Fibroblast of peridontal ligament (primary cell): ENCODE data around the gene ADCY9.
"Not testable (repeated sequence)": the region's sequence is repeated elsewhere in the genome, so short reads cannot be mapped to it uniquely, and the experiment has no call there.

Source experiments
- DNase-seq: peaks from one replicate; pipeline ENCODE4 v3.0.0-alpha.2; 2010; ENCODE audit errors: extremely low read depth

Gene ADCY9

DNA sequence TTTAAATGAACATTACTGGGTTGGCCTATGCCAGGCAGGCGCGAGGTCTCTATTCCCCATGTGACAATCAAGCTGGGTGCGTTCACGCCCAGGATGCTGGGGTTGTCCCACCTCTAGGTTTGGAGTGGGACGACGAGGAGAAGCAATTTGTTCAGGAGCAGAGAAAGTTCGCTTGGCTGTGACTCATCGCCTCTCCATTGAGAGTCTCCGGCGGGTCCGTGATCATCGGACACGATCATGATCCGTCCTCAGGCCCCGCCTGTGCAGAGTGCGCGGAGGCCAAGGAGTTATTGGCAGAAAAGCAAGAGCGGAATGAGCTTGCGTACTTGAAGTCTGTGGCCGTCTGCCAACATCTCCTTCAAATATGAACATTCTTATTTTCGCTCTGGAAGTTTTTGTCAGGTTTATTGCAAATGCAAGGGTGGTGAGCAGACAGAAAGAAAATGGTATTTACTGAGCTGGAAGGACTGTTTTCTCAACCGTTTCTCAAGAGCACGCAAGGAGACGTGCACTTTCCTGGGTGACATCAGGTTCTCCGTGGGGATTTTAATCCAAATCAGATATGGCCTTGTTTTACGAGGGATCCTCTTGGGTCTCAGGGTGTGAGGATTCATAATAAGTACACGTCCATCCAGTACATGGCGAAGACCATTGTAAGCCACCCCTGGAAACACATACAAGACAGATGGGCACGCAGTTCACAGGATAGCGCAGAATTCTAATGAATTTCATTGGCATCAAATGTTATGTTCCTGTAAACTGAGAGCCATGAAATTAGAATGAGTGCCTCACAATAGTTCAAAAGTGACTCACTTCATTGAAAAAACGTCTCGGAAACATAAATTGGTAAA, 165.7 kb downstream of the ADCY9 start:
- DNase-seq: peak; percentile 99

GRCh38 chr16:3949946-3950342, 166.3 kb downstream of the ADCY9 start:
- no peak for DNase-seq

DNA sequence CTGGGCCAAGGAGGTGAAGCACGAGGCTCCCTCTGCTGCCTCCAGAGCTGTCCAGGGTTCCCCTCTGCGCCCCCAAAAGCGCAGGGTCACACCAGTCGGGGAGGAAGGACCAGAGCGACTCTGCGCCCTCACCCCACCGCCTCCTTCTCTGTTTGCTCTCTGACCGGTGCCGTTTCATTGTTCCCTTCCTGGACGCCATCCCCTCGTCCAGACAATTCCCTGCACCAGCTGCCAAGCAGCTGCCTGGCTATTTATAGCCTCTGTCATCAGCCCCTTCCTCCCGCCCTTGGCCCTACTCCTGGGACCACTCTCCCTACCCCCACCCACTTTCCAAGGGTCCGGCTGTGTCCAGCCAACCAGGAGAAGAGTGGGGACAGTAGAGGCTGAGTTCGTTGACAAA, 167.0 kb downstream of the ADCY9 start:
- DNase-seq: no peak

DNA sequence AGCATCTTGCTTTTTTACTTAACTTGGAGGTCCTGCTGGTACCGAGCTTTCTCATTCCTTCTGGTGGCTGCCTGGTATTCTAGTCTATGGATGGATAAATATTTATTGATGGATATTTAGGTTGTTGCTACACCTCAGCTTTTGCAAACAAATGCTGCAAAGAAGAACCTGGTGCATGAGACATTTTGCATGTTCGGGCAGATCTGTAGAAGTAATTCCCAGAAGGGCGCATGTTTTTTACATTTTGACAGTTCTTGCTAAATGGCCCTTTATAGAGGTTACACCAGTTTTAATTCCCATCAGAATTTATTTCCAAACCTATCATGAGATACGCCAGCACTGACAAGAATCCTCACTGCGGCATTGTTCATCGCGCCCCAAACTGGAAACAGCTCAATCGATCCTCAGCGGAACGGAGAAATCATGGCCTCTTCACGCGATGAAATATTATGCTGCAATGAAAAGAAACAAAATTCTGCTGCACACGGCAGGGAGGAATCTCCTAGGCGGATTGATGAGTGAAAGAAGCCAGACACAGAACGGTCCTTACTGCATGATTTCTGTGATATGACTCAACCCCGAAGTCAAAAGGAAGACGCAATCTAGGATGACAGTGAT, 167.8 kb downstream of the ADCY9 start:
- DNase-seq: no peak

DNA sequence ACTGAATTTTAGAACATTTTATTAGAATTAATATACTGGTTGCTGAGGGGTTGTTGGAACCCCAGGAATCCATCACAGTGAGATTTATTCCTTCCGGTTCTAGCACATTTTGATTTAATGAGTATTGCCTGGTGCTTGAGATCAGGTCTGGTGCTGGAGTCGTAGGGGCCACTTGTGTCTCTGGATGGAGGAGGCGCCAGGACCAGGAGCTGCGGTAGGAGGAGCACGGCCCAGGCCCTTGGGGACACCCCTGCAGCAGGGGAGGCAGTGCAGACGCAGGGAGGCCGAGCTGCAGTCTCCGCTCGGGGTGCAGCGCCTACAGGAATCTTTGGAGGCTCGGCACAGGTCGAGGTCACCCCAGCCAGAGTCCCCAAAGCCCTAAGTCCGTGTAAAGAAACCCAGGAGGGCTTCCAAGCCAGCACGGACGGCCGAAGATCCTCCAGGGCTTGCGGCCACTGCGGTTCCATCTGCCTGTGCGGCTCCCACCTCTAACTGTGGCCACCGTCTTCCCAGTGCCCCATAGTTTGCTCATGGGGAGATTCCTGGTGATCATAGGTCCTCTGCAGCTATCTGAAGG, 169.6 kb downstream of the ADCY9 start:
- no peak for DNase-seq

GRCh38 chr16:3945751-3946603, 170.3 kb downstream of the ADCY9 start:
- DNase-seq: peak; percentile 99

- DNase-seq: not testable (repeated sequence)
These were observed 171.8 kb downstream of the ADCY9 start for GRCh38 chr16:3944457-3944856.

- DNase-seq: not testable (repeated sequence)
These were observed 174.1 kb downstream of the ADCY9 start for GRCh38 chr16:3942146-3942545.

DNA sequence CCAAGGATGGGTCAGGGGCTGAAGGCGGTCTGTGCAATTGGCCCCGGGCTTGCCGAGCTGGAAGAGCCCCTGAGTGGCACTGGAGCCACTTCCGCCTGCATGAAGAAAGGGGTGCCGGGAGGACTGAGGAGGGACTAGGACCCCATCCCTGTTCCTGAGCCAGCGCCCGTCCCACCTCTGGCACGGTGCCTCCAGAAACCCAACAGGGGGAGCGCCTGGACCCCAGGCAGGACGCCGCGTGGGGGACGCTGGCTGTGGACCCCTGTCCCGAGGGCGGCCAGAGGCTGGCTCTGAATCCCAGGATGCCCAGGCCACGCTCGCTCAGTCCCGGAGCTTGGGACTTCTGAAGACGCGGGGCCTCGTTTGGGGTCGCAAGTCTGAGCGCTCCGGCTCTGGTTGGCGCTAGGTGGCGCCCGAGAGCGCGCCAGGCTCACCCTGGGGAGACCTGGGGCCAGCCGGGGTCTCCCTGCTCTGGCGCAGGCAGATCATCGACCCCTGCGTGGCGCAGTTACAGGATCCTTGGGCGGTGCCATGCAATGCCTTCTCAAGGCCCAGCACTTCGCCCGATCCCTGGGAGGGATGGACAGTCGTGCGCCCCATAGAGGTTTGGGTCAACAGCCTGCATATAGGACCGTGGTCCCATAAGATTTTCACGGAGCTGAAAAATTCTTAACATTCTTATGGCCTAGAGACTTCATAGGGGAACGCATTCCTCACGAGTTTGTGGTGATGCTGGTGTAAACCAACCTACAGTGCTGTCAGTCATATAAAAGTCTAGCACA, 177.2 kb downstream of the ADCY9 start:
- DNase-seq: peak; percentile 80

GRCh38 chr16:3938471-3938842, 177.8 kb downstream of the ADCY9 start:
- DNase-seq: no peak

DNA sequence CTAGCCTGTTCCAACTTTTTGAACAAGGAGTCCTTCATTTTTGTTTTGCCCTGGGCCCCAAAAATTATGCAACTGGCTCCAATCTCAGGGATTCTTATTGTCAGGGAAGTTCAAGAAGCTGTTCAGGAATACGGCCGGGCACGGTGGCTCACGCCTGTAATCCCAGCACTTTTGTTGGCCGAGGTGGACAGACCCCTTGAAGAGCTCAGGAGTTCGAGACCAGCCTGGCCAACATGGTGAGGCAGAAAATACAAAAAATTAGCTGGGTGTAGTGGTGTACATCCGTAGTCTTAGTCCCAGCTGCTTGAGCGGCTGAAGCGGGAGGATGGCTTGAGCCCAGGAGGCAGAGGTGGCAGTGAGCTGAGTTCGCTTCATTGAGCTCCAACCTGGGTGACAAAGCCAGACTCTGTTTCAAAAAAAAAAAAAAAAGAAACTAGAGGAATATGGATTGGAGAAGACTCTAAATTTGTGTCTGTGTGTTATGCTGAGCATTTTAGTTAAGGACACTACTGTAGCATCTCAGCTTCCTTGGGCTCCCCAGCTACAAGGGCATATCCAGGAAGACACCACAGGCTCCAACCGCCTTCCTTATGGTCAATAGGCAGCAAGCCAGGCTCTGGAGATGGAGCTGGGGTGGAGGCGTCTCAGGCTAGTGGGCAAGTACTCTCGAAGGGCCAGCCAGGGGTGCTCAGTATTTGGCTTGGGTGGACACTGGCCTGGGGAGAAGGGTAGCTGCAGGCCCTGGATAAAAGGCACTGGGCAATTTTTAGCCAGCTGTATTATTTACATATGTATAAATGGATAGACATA, 179.0 kb downstream of the ADCY9 start:
- DNase-seq: no peak

- DNase-seq: no peak
These were observed 180.3 kb downstream of the ADCY9 start for GRCh38 chr16:3935921-3936320.

- DNase-seq: no peak
These were observed 181.6 kb downstream of the ADCY9 start for GRCh38 chr16:3934491-3935181.

DNA sequence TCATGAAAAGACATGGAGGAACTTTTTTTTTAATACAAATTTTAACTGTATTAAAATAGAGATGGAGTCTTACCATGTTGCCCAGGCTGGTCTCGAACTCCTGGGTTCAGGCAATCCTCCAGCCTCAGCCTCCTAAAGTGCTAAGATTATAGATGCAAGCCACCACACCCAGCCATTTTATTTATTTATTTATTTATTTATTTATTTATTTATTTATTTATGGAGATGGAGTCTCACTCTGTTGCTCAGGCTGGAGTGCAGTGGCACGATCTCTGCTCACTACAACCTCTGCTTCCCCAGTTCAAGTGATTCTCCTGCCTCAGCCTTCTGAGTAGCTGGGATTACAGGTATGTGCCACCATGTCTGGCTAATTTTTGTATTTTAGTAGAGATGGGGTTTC, 189.1 kb downstream of the ADCY9 start:
- not testable (repeated sequence) for DNase-seq

DNA sequence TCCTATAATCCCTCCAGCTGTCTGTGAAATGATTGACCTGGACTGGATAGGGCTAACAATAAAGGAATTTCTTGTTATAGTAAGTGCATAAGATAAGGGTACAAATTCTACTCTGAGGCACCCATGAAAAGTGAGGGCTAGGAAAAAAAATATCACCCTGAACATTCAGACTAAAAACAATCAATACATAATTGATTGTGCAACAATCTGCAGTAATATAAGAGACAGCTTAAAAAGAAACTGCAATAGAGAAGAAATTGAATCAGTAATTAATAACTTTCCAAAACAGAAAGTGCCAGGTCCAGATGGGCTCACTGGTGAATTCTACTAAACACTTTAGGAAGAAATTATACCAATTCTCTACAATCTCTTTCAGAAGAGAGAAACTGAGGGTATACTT, 191.5 kb downstream of the ADCY9 start:
- no peak for DNase-seq

DNA sequence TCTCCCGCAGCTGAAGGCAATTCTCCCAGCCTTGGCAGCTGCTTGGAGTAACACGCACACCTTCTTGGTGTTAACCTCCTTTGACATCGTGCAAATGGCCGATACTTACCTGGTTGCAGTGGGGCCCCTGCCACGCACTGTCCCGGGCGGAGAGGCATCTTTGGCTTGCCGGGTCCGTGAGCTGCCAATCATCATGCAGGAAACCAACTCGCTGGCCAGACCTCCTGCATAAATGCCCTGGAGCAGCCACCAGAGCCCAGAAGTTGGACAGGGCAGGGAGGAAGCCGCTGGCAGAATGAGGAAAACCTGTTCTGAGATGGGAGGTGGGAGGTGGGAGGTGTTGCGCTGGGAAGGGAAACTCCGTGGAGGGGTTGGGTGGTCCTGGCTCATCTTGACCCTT, 194.0 kb downstream of the ADCY9 start:
- DNase-seq: no peak

- DNase-seq: no peak
These were observed 196.0 kb downstream of the ADCY9 start for GRCh38 chr16:3920206-3920605.

DNA sequence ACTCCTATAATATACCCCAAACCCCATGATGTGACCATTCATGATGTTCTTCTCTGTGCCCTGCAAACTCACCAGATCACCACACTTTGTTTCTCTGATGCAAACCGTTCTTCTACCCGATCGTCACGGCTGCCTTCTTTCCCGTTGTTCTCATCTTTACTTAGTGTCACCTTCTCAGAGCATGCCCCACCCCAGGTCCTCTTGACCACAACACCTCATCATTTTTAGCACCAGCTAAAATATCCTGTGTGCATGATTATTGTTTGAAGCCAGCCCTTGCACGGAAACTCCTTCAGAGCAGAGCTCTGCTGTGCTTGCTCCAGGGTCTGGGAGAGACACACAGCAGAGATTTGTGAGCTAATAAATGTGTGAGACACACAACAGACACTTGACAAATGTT, 196.8 kb downstream of the ADCY9 start:
- DNase-seq: no peak

DNA sequence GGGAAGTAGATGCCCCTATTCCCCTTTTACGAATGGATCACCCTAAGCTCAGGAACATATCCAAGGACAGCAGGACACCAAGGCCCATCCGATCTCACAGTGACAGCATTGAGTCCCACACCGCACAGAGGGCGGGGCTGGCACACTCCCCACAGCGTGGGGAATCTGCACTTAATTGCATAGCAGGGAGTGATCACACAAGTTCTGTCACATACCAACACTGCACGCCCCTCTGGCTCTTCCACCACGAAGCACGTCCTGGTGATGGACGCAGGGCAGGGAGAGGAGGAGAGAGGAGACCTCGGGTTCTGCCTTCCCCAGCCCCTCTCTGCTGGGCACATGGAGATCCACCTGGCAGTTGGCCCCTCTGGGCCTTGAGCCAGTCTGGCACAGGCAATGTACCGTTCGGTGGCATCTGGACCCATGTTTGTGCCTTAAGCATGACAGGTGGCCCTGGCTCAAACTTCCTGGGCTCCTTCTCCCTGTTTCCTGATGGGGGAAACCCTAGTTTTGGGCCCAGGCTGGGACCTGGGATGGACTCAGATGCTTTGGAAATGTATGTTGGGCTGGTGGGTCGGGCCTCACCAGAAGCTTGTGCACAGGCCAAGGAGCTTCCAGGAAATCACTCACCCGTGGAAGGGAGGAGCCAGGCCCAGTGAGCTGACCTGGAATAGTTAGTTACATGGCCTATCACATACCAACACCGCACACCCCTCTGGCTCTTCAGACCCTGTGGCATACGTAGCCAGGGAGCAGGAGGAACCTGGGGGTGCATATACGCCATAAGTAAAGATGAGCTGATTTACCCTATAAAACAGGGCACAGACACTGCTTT, 200.6 kb downstream of the ADCY9 start:
- DNase-seq: no peak
